Forelimb muscle (tissue), 1 donor: ENCODE data around the gene SEZ6L2. TPM values are rescaled to one million over a fixed set of nuclear protein-coding genes. Genes with fewer than 3 reads are reported as not detected.

Experiments
- DNase-seq: peaks from one replicate; pipeline ENCODE4 v3.0.0-alpha.2; 2013; ENCODE audit warnings: low read depth
- polyA plus RNA-seq: library from polyadenylated mRNA; unstranded; fragments of 120-200 nt; gene quantifications from one replicate; pipeline ENCODE4 v1.2.1, GENCODE V29; 2013; ENCODE audit not compliant: insufficient read length

SEZ6L2 gene
- polyA plus RNA-seq, 1 donor: 2.5 TPM

GRCh38 chr16:29825145-29826044, 74.0 kb downstream of the SEZ6L2 start:
- DNase-seq: no peak

DNA sequence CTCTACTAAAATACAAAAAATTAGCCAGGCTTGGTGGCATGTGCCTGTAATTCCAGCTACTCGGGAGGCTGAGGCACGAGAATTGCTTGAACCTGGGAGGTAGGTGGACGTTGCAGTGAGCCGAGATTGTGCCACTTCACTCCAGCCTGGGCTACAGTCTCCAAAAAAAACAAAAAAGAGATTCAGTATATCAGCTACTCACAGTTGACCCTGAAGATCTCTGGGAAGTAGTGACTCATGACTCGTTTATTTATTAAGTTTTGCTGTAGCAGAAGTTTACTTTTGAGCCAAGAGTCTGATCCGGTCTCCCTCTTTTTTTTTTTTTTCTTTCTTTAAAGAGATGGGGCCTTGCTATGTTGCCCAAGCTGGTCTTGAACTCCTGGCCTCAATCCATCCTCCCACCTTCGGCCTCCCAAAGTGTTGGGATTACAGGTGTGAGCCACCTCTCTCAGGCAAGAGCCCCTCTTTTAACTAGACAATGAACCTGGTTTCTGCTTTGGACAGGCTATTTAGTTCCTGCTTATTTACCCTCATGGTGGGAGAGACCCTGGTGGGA, 74.7 kb downstream of the SEZ6L2 start:
- DNase-seq: no peak

GRCh38 chr16:29821643-29822115, 77.7 kb downstream of the SEZ6L2 start:
- DNase-seq: no peak

Other genes starting within 250 kb of the SEZ6L2 start
- 1.0 TPM for gene SPN, start 236.3 kb downstream of the SEZ6L2 start, polyA plus RNA-seq
- gene QPRT, start 220.4 kb downstream of the SEZ6L2 start, polyA plus RNA-seq: 79.2 TPM
- gene C16orf54, start 153.6 kb downstream of the SEZ6L2 start, polyA plus RNA-seq: 0.40 TPM
- not detected for gene ZG16, start 121.3 kb downstream of the SEZ6L2 start, polyA plus RNA-seq
- 24.9 TPM for gene KIF22, start 108.8 kb downstream of the SEZ6L2 start, polyA plus RNA-seq
- 228 TPM for gene MAZ, start 93.0 kb downstream of the SEZ6L2 start, polyA plus RNA-seq
- 14.4 TPM for gene PRRT2, start 87.4 kb downstream of the SEZ6L2 start, polyA plus RNA-seq
- 28.4 TPM for gene PAGR1, start 83.4 kb downstream of the SEZ6L2 start, polyA plus RNA-seq
- 17.9 TPM for gene MVP, start 79.1 kb downstream of the SEZ6L2 start, polyA plus RNA-seq
- gene CDIPT, start 36.3 kb downstream of the SEZ6L2 start, polyA plus RNA-seq: 37.7 TPM
- 0.29 TPM for gene ASPHD1, start 938 bp upstream of the SEZ6L2 start, polyA plus RNA-seq
- gene KCTD13, start 26.7 kb upstream of the SEZ6L2 start, polyA plus RNA-seq: 11.7 TPM
- gene TMEM219, start 62.5 kb upstream of the SEZ6L2 start, polyA plus RNA-seq: 62.2 TPM
- gene TAOK2, start 74.3 kb upstream of the SEZ6L2 start, polyA plus RNA-seq: 33.1 TPM
- 13.3 TPM for gene HIRIP3, start 96.1 kb upstream of the SEZ6L2 start, polyA plus RNA-seq
- 33.9 TPM for gene INO80E, start 96.7 kb upstream of the SEZ6L2 start, polyA plus RNA-seq
- 0.61 TPM for gene DOC2A, start 111.5 kb upstream of the SEZ6L2 start, polyA plus RNA-seq
- gene C16orf92, start 123.6 kb upstream of the SEZ6L2 start, polyA plus RNA-seq: not detected
- 1.3 TPM for gene TLCD3B, start 131.7 kb upstream of the SEZ6L2 start, polyA plus RNA-seq
- gene ALDOA, start 166.2 kb upstream of the SEZ6L2 start, polyA plus RNA-seq: 2,367 TPM
- gene PPP4C, start 176.4 kb upstream of the SEZ6L2 start, polyA plus RNA-seq: 61.8 TPM
- 0.77 TPM for gene TBX6, start 192.4 kb upstream of the SEZ6L2 start, polyA plus RNA-seq
- 29.3 TPM for gene YPEL3, start 196.7 kb upstream of the SEZ6L2 start, polyA plus RNA-seq
- 5.4 TPM for gene GDPD3, start 214.0 kb upstream of the SEZ6L2 start, polyA plus RNA-seq
- gene MAPK3, start 223.7 kb upstream of the SEZ6L2 start, polyA plus RNA-seq: 39.6 TPM